ENCODE measurements around the gene XPO6. TPM values are rescaled to one million over a fixed set of nuclear protein-coding genes. Genes with fewer than 3 reads are reported as not detected.
"Not testable (repeated sequence)": the region's sequence is repeated elsewhere in the genome, so short reads cannot be mapped to it uniquely, and the experiment has no call there.

The XPO6 gene
- total RNA-seq, 3 donors from 2014 or later = 97.6 to 138 (median 114) TPM

- TF ChIP-seq, protein P1, sequence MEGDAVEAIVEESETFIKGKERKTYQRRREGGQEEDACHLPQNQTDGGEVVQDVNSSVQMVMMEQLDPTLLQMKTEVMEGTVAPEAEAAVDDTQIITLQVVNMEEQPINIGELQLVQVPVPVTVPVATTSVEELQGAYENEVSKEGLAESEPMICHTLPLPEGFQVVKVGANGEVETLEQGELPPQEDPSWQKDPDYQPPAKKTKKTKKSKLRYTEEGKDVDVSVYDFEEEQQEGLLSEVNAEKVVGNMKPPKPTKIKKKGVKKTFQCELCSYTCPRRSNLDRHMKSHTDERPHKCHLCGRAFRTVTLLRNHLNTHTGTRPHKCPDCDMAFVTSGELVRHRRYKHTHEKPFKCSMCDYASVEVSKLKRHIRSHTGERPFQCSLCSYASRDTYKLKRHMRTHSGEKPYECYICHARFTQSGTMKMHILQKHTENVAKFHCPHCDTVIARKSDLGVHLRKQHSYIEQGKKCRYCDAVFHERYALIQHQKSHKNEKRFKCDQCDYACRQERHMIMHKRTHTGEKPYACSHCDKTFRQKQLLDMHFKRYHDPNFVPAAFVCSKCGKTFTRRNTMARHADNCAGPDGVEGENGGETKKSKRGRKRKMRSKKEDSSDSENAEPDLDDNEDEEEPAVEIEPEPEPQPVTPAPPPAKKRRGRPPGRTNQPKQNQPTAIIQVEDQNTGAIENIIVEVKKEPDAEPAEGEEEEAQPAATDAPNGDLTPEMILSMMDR (IDR thresholded peaks at IDR 0.05) = no peak
- intact Hi-C loops (cut with DNase I, micrococcal nuclease) = no loop called here
- Histone ChIP-seq H3K4me1 (ENCODE audit: low read depth) (no peaks in the 10 kb centered on the region), H3K9me3 (no peaks in the 10 kb centered on the region), H3K4me3 (no peak overlapping the region), H3K36me3 (ENCODE audit: low read depth) (no peaks in the 10 kb centered on the region)
- DNase-seq (no peak), ATAC-seq (no peak)
Observed at GRCh38 chr16:28237754-28238357, 26.1 kb upstream of the XPO6 start.

- Histone ChIP-seq H3K4me3 (no peak overlapping the region), H3K4me1 (ENCODE audit: low read depth) (no peaks in the 10 kb centered on the region), H3K36me3 (ENCODE audit: low read depth) (no peaks in the 10 kb centered on the region), H3K9me3 (no peaks in the 10 kb centered on the region)
- no peak for DNase-seq
- intact Hi-C loops (cut with DNase I, micrococcal nuclease) = no loop called here
- ATAC-seq = no peak
- TF ChIP-seq, protein P1 (IDR thresholded peaks at IDR 0.05) = no peak
Observed at GRCh38 chr16:28231763-28232162, 20.0 kb upstream of the XPO6 start.

GRCh38 chr16:28223909-28224308, 12.1 kb upstream of the XPO6 start:
- ATAC-seq; intact Hi-C loops (cut with DNase I, micrococcal nuclease); DNase-seq; H3K36me3 ChIP-seq (ENCODE audit: low read depth); H3K9me3 ChIP-seq; H3K4me1 ChIP-seq (ENCODE audit: low read depth); H3K4me3 ChIP-seq: not testable (repeated sequence)

- DNase-seq; intact Hi-C loops (cut with DNase I, micrococcal nuclease); H3K4me3 ChIP-seq; ATAC-seq; H3K4me1 ChIP-seq (ENCODE audit: low read depth); H3K9me3 ChIP-seq; H3K36me3 ChIP-seq (ENCODE audit: low read depth): not testable (repeated sequence)
Observed at GRCh38 chr16:28219777-28220176, 8.0 kb upstream of the XPO6 start.

- Histone ChIP-seq H3K4me1 (ENCODE audit: low read depth) (no peaks in the 10 kb centered on the region), H3K36me3 (ENCODE audit: low read depth) (no peaks in the 10 kb centered on the region), H3K9me3 (no peaks in the 10 kb centered on the region), H3K4me3 (no peak overlapping the region)
- intact Hi-C loops (cut with DNase I, micrococcal nuclease) = no loop called here
- ATAC-seq (no peak), DNase-seq (no peak)
- TF ChIP-seq, protein P1 (IDR thresholded peaks at IDR 0.05) = no peak
Observed at GRCh38 chr16:28219282-28219681, 7.5 kb upstream of the XPO6 start.

- TF ChIP-seq, protein P1 (IDR thresholded peaks at IDR 0.05) = no peak
- peak; percentile 90 for ATAC-seq
- Histone ChIP-seq H3K36me3 (ENCODE audit: low read depth) (no peaks in the 10 kb centered on the region), H3K4me3 (no peak overlapping the region), H3K9me3 (no peaks in the 10 kb centered on the region), H3K4me1 (ENCODE audit: low read depth) (no peaks in the 10 kb centered on the region)
- DNase-seq = peak in 1 of 3 donors; percentile 51
- intact Hi-C loops (cut with DNase I, micrococcal nuclease) = no loop called here
Observed at GRCh38 chr16:28218109-28218508, 6.3 kb upstream of the XPO6 start.

DNA sequence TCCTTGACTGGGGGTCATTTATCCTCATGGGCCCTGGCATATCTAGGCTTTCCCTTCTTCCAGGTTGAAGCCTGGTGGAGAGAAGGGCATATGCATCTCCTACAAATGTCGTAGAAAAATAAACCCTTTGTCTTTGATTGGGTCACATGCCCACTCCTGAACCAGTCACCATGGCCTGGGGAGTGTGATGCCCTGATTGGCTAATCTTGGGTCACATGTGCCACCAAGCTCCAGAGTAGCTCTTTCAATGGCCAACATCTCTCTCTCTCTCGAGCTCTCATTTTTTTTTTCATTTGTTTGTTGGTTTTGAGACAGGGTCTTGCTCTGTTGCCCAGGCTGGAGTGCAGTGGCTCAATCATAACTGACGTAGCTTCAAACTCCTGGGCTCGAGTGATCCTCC, 5.6 kb upstream of the XPO6 start:
- no peak for ATAC-seq
- TF ChIP-seq, protein P1 (IDR thresholded peaks at IDR 0.05) = no peak
- intact Hi-C loops (cut with DNase I, micrococcal nuclease) = no loop called here

More for the DNA sequence above, 5.6 kb upstream of the XPO6 start:
- Histone ChIP-seq H3K4me1 (ENCODE audit: low read depth) (no peaks in the 10 kb centered on the region), H3K4me3 (no peak overlapping the region), H3K36me3 (ENCODE audit: low read depth) (no peaks in the 10 kb centered on the region), H3K9me3 (no peaks in the 10 kb centered on the region)
- DNase-seq = no peak

Data from mucosa of descending colon (tissue), 3 donors.